Left ventricle myocardium superior (tissue), 1 donor: ENCODE data around the gene RIC8A. TPM values are rescaled to one million over a fixed set of nuclear protein-coding genes. Genes with fewer than 3 reads are reported as not detected.
"Not testable (repeated sequence)": the region's sequence is repeated elsewhere in the genome, so short reads cannot be mapped to it uniquely, and the experiment has no call there.

Source experiments
- ATAC-seq: fragments of 200-7000 bp; cut with Tn5 transposase; one replicate; pipeline ENCODE4 v1.9.1; 2020; ENCODE audit warnings: mild to moderate bottlenecking, moderate library complexity
- DNase-seq: peaks from one replicate; pipeline ENCODE4 v3.0.0-alpha.2; 2020
- intact Hi-C: fragments of 100-400 bp; cut with micrococcal nuclease; formaldehyde crosslinking; loops from one replicate; pipeline ENCODE4 v1.11.0; 2022
- total RNA-seq: library from RNA; stranded (reverse); fragmentation: NEBNext Ultra II Directional; extraction: Animal tissue kit (Norgen Biotek cat#: 25700); gene quantifications from one replicate; pipeline ENCODE4 v1.2.1, GENCODE V29; 2021
- donor health status: DM: no; HTN: yes; CAD: no; lungs with severe emphysema.

The RIC8A gene
- total RNA-seq, 1 donor from 2014 or later: 60.3 TPM

- DNase-seq: no peak
- ATAC-seq: no peak
- intact Hi-C loops: no loop called here
Measured at GRCh38 chr11:214083-214482, 6.6 kb downstream of the RIC8A start.

- DNase-seq: no peak
- intact Hi-C loops: no loop called here
Measured at GRCh38 chr11:215581-216037, 8.1 kb downstream of the RIC8A start.

GRCh38 chr11:216081-216974 lies 8.8 kb downstream of the RIC8A start:
- intact Hi-C loops: no loop called here
- no peak for ATAC-seq
- no peak for DNase-seq

More at GRCh38 chr11:215581-216037, 8.1 kb downstream of the RIC8A start:
- ATAC-seq: no peak

- DNase-seq: no peak
- intact Hi-C loops: no loop called here
- no peak for ATAC-seq
Measured at GRCh38 chr11:217704-218103, 10.2 kb downstream of the RIC8A start.

- intact Hi-C loops: no loop called here
- ATAC-seq (no peak), DNase-seq (no peak)
Measured at GRCh38 chr11:218815-219593, 11.5 kb downstream of the RIC8A start.

GRCh38 chr11:220641-221215 lies 13.2 kb downstream of the RIC8A start:
- intact Hi-C loops, ATAC-seq, DNase-seq: not testable (repeated sequence)

GRCh38 chr11:221539-221938 lies 14.0 kb downstream of the RIC8A start:
- intact Hi-C loops: no loop called here
- DNase-seq (no peak), ATAC-seq (no peak)

- DNase-seq: no peak
- no peak for ATAC-seq
- intact Hi-C loops: no loop called here
Measured at GRCh38 chr11:221998-222789, 14.7 kb downstream of the RIC8A start.

GRCh38 chr11:223026-223789 lies 15.7 kb downstream of the RIC8A start:
- DNase-seq (no peak), ATAC-seq (no peak)
- intact Hi-C loops: no loop called here

GRCh38 chr11:223884-224283 lies 16.4 kb downstream of the RIC8A start:
- ATAC-seq: no peak
- intact Hi-C loops: no loop called here
- no peak for DNase-seq

- ATAC-seq (no peak), DNase-seq (no peak)
- intact Hi-C loops: no loop called here
Measured at GRCh38 chr11:224424-224823, 16.9 kb downstream of the RIC8A start.

GRCh38 chr11:225734-226453 lies 18.4 kb downstream of the RIC8A start:
- DNase-seq (no peak), ATAC-seq (no peak)
- intact Hi-C loops: no loop called here

GRCh38 chr11:227824-228379 lies 20.4 kb downstream of the RIC8A start:
- no peak for ATAC-seq
- intact Hi-C loops: no loop called here

GRCh38 chr11:230431-230830 lies 22.9 kb downstream of the RIC8A start:
- no peak for DNase-seq
- intact Hi-C loops: no loop called here
- no peak for ATAC-seq

More at GRCh38 chr11:227824-228379, 20.4 kb downstream of the RIC8A start:
- DNase-seq: no peak

- DNase-seq (no peak), ATAC-seq (no peak)
- intact Hi-C loops: no loop called here
Measured at GRCh38 chr11:232783-233565, 25.5 kb downstream of the RIC8A start.

- intact Hi-C loops: no loop called here
- no peak for DNase-seq
- ATAC-seq: no peak
Measured at GRCh38 chr11:235180-235579, 27.7 kb downstream of the RIC8A start.

GRCh38 chr11:235609-235996 lies 28.1 kb downstream of the RIC8A start:
- intact Hi-C loops: no loop called here
- ATAC-seq (peak; percentile 12), DNase-seq (no peak)
